Measurements from ENCODE around the gene CYFIP2. TPM values are rescaled to one million over a fixed set of nuclear protein-coding genes. Genes with fewer than 3 reads are reported as not detected.
A peak's percentile ranks its signal among the peaks of the same experiment; 100 is the strongest.

The CYFIP2 gene
- total and polyA plus RNA-seq, 12 donors, result 20.3 to 50.8 (median 31.1) TPM

GRCh38 chr5:157271740-157272271, 5.9 kb downstream of the CYFIP2 start:
- TF ChIP-seq CTCF (IDR thresholded peaks at IDR 0.05), result no peak
- peaks cover 0 to 70% (median 19%) of the 10 kb centered on the region in 9 donors for H3K4me1 ChIP-seq
- peak overlapping the region in 5 of 10 donors; percentile 1 to 90 (median 25) for H3K27ac ChIP-seq
- peaks cover 0 to 6% (median 0%) of the 10 kb centered on the region in 7 donors for H3K27me3 ChIP-seq
- intact Hi-C loops (cut with DNase I), result no loop called here
- H3K9me3 ChIP-seq, result no peaks in the 10 kb centered on the region
- no peak for DNase-seq
- no peaks in the 10 kb centered on the region for H3K36me3 ChIP-seq
- peak overlapping the region in 1 of 10 donors; percentile 16 for H3K4me3 ChIP-seq
- peak in 4 of 8 donors; percentile 15 to 42 (median 34) for ATAC-seq
- WGBS, 2 donors, result 83 to 87% methylated on average over 12 of the region's 12 CpGs

- Histone ChIP-seq H3K4me1 (peaks cover 0 to 58% (median 19%) of the 10 kb centered on the region in 9 donors), H3K9me3 (no peaks in the 10 kb centered on the region), H3K36me3 (no peaks in the 10 kb centered on the region), H3K27ac (peak overlapping the region in 2 of 10 donors; percentile 51 to 90), H3K4me3 (peak overlapping the region in 1 of 10 donors; percentile 16), H3K27me3 (no peaks in the 10 kb centered on the region)
- ATAC-seq (peak in 5 of 8 donors; percentile 16 to 53 (median 30)), DNase-seq (no peak)
- intact Hi-C loops (cut with DNase I), result no loop called here
- 57 to 72% methylated on average over 1 of the region's 1 CpG for WGBS, 2 donors
- no peak for TF ChIP-seq CTCF (IDR thresholded peaks at IDR 0.05)
Observed at GRCh38 chr5:157273131-157273556, 7.2 kb downstream of the CYFIP2 start.

GRCh38 chr5:157275403-157275802, 9.5 kb downstream of the CYFIP2 start:
- no peaks in the 10 kb centered on the region for H3K27me3 ChIP-seq
- peaks cover 0 to 51% (median 11%) of the 10 kb centered on the region in 9 donors for H3K4me1 ChIP-seq
- TF ChIP-seq CTCF (IDR thresholded peaks at IDR 0.05), result no peak
- DNase-seq, result no peak
- H3K27ac ChIP-seq, result no peak overlapping the region
- H3K4me3 ChIP-seq, result no peak overlapping the region
- no peaks in the 10 kb centered on the region for H3K9me3 ChIP-seq
- intact Hi-C loops (cut with DNase I), result no loop called here
- ATAC-seq, result no peak
- 93% methylated on average over 1 of the region's 1 CpG for WGBS, 2 donors
- H3K36me3 ChIP-seq, result no peaks in the 10 kb centered on the region

GRCh38 chr5:157278319-157279037, 12.6 kb downstream of the CYFIP2 start:
- Histone ChIP-seq H3K27me3 (no peaks in the 10 kb centered on the region), H3K27ac (peak overlapping the region in 1 of 10 donors; percentile 14), H3K9me3 (no peaks in the 10 kb centered on the region), H3K4me3 (no peak overlapping the region), H3K36me3 (no peaks in the 10 kb centered on the region), H3K4me1 (peaks cover 0 to 39% (median 5%) of the 10 kb centered on the region in 9 donors)
- ATAC-seq (no peak), DNase-seq (no peak)
- intact Hi-C loops (cut with DNase I), result no loop called here
- TF ChIP-seq CTCF (IDR thresholded peaks at IDR 0.05), result no peak
- WGBS, 2 donors, result 81 to 86% methylated on average over 2 of the region's 2 CpGs

Data from heart right ventricle (tissue), 16 donors.